SK-N-SH treated with all-trans-retinoic acid at 6 μM for 48 hours (cell line): ENCODE measurements around the gene ARL15.

ENCODE experiments used
- ATAC-seq: fragments of 200-7000 bp; cut with Tn5 transposase; 3 replicates; pipeline ENCODE4 v1.9.1; 2020; ENCODE audit warnings: mild to moderate bottlenecking, moderate library complexity
- BACH2 ChIP-seq: fragments of 250-450 bp; sonication (Bioruptor Pico); IDR thresholded peaks from 2 replicates; pipeline ENCODE4 v1.9.0; 2021; ENCODE audit warnings: mild to moderate bottlenecking, borderline replicate concordance
- CSRNP3 ChIP-seq: fragments of 250-450 bp; sonication (Bioruptor Pico); IDR thresholded peaks from 2 replicates; pipeline ENCODE4 v1.5.1; 2021; ENCODE audit warnings: mild to moderate bottlenecking, moderate library complexity
- ESRRG ChIP-seq: fragments of 250-450 bp; sonication (Bioruptor Pico); IDR thresholded peaks from 2 replicates; pipeline ENCODE4 v1.6.1; 2021; ENCODE audit warnings: mild to moderate bottlenecking
- GLIS3 ChIP-seq: fragments of 250-450 bp; sonication (Bioruptor Pico); IDR thresholded peaks from 2 replicates; pipeline ENCODE4 v1.5.0; 2020; ENCODE audit warnings: mild to moderate bottlenecking, moderate library complexity
- ISL1 ChIP-seq: fragments of 250-450 bp; sonication (Bioruptor Pico); IDR thresholded peaks from 2 replicates; pipeline ENCODE4 v2.1.2; 2022; ENCODE audit warnings: mild to moderate bottlenecking, moderate library complexity
- PATZ1 ChIP-seq: fragments of 250-450 bp; sonication (Bioruptor Pico); IDR thresholded peaks from 2 replicates; pipeline ENCODE4 v1.8.0; 2020; ENCODE audit warnings: mild to moderate bottlenecking, moderate library complexity, borderline replicate concordance
- POU6F1 ChIP-seq: fragments of 250-450 bp; sonication (Bioruptor Pico); IDR thresholded peaks from 2 replicates; pipeline ENCODE4 v1.8.0; 2021; ENCODE audit warnings: low read depth, mild to moderate bottlenecking, moderate library complexity, borderline replicate concordance
- RARB ChIP-seq: fragments of 250-450 bp; sonication (Bioruptor Pico); IDR thresholded peaks from 2 replicates; pipeline ENCODE4 v1.8.0; 2021; ENCODE audit warnings: mild to moderate bottlenecking, moderate library complexity
- TCF4 ChIP-seq: fragments of 250-450 bp; sonication (Bioruptor Pico); IDR thresholded peaks from 2 replicates; pipeline ENCODE4 v1.8.0; 2021; ENCODE audit warnings: mild to moderate bottlenecking, moderate library complexity, borderline replicate concordance
- TSHZ2 ChIP-seq: fragments of 250-450 bp; sonication (Bioruptor Pico); IDR thresholded peaks from 2 replicates; pipeline ENCODE4 v1.5.0; 2020; ENCODE audit warnings: mild to moderate bottlenecking, moderate library complexity
- ZC3H10 ChIP-seq: fragments of 250-450 bp; sonication (Bioruptor Pico); IDR thresholded peaks from 2 replicates; pipeline ENCODE4 v1.5.1; 2021; ENCODE audit warnings: mild to moderate bottlenecking, moderate library complexity
- ZFP3 ChIP-seq: fragments of 250-450 bp; sonication (Bioruptor Pico); IDR thresholded peaks from 2 replicates; pipeline ENCODE4 v1.5.0; 2020; ENCODE audit warnings: mild to moderate bottlenecking, moderate library complexity
- ZNF565 ChIP-seq: fragments of 450-650 bp; formaldehyde crosslinking; conservative IDR thresholded peaks from 2 replicates; pipeline ENCODE4 v1.5.0; 2020; ENCODE audit warnings: low read depth, mild to moderate bottlenecking, moderate library complexity

ARL15 gene

GRCh38 chr5:54095969-54096368 is 214.4 kb downstream of the ARL15 start (continued):
- TF ChIP-seq POU6F1 (no peak), GLIS3 (CRISPR knock-in tag) (no peak), ESRRG (CRISPR knock-in tag) (no peak)
- TF ChIP-seq, all 23 proteins: peak for 0

GRCh38 chr5:54094706-54095105 is 215.7 kb downstream of the ARL15 start:
- no peak for ATAC-seq
- no peak for TF ChIP-seq CSRNP3 (CRISPR knock-in tag)
- TF ChIP-seq PATZ1: no peak
- TF ChIP-seq ESRRG (CRISPR knock-in tag): no peak
- no peak for TF ChIP-seq RARB (CRISPR knock-in tag)
- no peak for TF ChIP-seq ISL1 (CRISPR knock-in tag)
- no peak for TF ChIP-seq TSHZ2

GRCh38 chr5:54093861-54094260 is 216.5 kb downstream of the ARL15 start:
- TF ChIP-seq TSHZ2: no peak
- no peak for TF ChIP-seq PATZ1
- no peak for TF ChIP-seq ZC3H10 (CRISPR knock-in tag)
- no peak for TF ChIP-seq BACH2 (CRISPR knock-in tag)
- TF ChIP-seq ZFP3 (CRISPR knock-in tag): no peak
- no peak for TF ChIP-seq ISL1 (CRISPR knock-in tag)
- no peak for TF ChIP-seq RARB (CRISPR knock-in tag)
- no peak for TF ChIP-seq ZNF565 (CRISPR knock-in tag)
- ATAC-seq: no peak

GRCh38 chr5:54093081-54093492 is 217.3 kb downstream of the ARL15 start:
- no peak; the same call in 2 of the 3 replicates for ATAC-seq
- TF ChIP-seq TCF4 (CRISPR knock-in tag): no peak
